CD8-positive, alpha-beta memory T cell (primary cell): ENCODE data around the gene IFIH1. TPM values are rescaled to one million over a fixed set of nuclear protein-coding genes. Genes with fewer than 3 reads are reported as not detected.

Experiments used
- CTCF ChIA-PET: fragments of 350-600 bp; sonication (Branson Sonifier 250); formaldehyde crosslinking; loops from one replicate; lab custom pipeline; 2021; ENCODE audit warnings: antibody characterized with exemption; lab: Charles Lee
- POLR2A ChIA-PET: fragments of 350-600 bp; sonication (Branson Sonifier 250); formaldehyde crosslinking; loops from one replicate; lab custom pipeline; 2021; ENCODE audit warnings: antibody characterized with exemption; lab: Charles Lee
- DNase-seq, 5 donors: peaks; one replicate each; pipeline versions ENCODE4 v3.0.0 to v3.0.0-alpha.2; 2020 to 2022; ENCODE audit warnings: mixed read lengths in 1 of 5
- H3K27ac ChIP-seq: one replicate; pipeline ENCODE4 v1.7.0; 2013; ENCODE audit warnings: low read depth, mild to moderate bottlenecking, low read length, moderate library complexity
- H3K27me3 ChIP-seq: 2 replicates; pipeline ENCODE4 v1.7.0; 2013; ENCODE audit warnings: low read length, mild to moderate bottlenecking; ENCODE audit not compliant: insufficient read depth, poor library complexity, severe bottlenecking
- H3K36me3 ChIP-seq: 2 replicates; pipeline ENCODE4 v1.7.0; 2013; ENCODE audit warnings: mild to moderate bottlenecking, low read length, moderate library complexity; ENCODE audit not compliant: insufficient read depth
- H3K4me1 ChIP-seq: 2 replicates; pipeline ENCODE4 v1.7.0; 2013; ENCODE audit warnings: mild to moderate bottlenecking, low read length, moderate library complexity; ENCODE audit not compliant: insufficient read depth
- H3K4me3 ChIP-seq: 2 replicates; pipeline ENCODE4 v1.7.0; 2013; ENCODE audit warnings: mild to moderate bottlenecking, low read length
- H3K9me3 ChIP-seq: 2 replicates; pipeline ENCODE4 v1.7.0; 2013; ENCODE audit warnings: mild to moderate bottlenecking, low read length
- H3K27ac Mint-ChIP-seq, 8 donors: one replicate each; pipeline ENCODE4 v1.8.0; 2020 to 2021; ENCODE audit warnings: mixed read lengths in 8 of 8, mild to moderate bottlenecking in 6 of 8, inconsistent platforms in 3 of 8, moderate library complexity in 3 of 8
- H3K27me3 Mint-ChIP-seq, 2 donors: one replicate each; pipeline ENCODE4 v1.8.0; 2020 to 2021; ENCODE audit warnings: mixed read lengths in 2 of 2, mild to moderate bottlenecking in 1 of 2, moderate library complexity in 1 of 2
- H3K36me3 Mint-ChIP-seq, 3 donors: one replicate each; pipeline ENCODE4 v1.8.0; 2020 to 2021; ENCODE audit warnings: mixed read lengths in 3 of 3, inconsistent platforms in 1 of 3, mild to moderate bottlenecking in 1 of 3
- H3K4me1 Mint-ChIP-seq, 3 donors: one replicate each; pipeline ENCODE4 v1.8.0; 2020 to 2021; ENCODE audit warnings: mixed read lengths in 3 of 3, inconsistent platforms in 1 of 3, mild to moderate bottlenecking in 1 of 3
- H3K4me3 Mint-ChIP-seq, 7 donors: one replicate each; pipeline ENCODE4 v1.8.0; 2020 to 2021; ENCODE audit warnings: mixed read lengths in 7 of 7, mild to moderate bottlenecking in 6 of 7, moderate library complexity in 4 of 7, inconsistent platforms in 2 of 7
- H3K9me3 Mint-ChIP-seq, 5 donors: one replicate each; pipeline ENCODE4 v1.8.0; 2020 to 2022; ENCODE audit warnings: mixed read lengths in 5 of 5, mild to moderate bottlenecking in 3 of 5, moderate library complexity in 2 of 5, inconsistent platforms in 1 of 5
- polyA plus RNA-seq: library from polyadenylated mRNA; unstranded; fragments of 300-500 nt; fragmentation: Illumina TruSeq; gene quantifications from one replicate; pipeline ENCODE4 v1.2.3, GENCODE V29; 2021
- total RNA-seq, 2 experiments: library from RNA; stranded (reverse); gene quantifications; one replicate each; pipeline ENCODE4 v1.2.3, GENCODE V29; 2021

The IFIH1 gene
- total and polyA plus RNA-seq, 3 experiments from 2014 or later = 16.8 to 19.7 (median 17.9) TPM

GRCh38 chr2:162265666-162266459, 52.6 kb downstream of the IFIH1 start:
- H3K27me3 Mint-ChIP-seq = no peaks in the 10 kb centered on the region
- peaks cover 12% of the 10 kb centered on the region for H3K4me1 ChIP-seq
- H3K27ac Mint-ChIP-seq = peak overlapping the region in 4 of 8 donors; percentile 12 to 80 (median 31)
- peaks cover 11 to 13% (median 12%) of the 10 kb centered on the region in 3 donors for H3K4me1 Mint-ChIP-seq
- H3K36me3 ChIP-seq = peaks cover 9% of the 10 kb centered on the region
- ChIA-PET CTCF (interaction anchor here (1.1 to 1.4 kb wide), 2 partner anchors 32 to 44 kb away, joined by 3 read pairs; no protein-coding TSS in a partner anchor), POLR2A (no interaction called here)
- H3K4me3 ChIP-seq = no peak overlapping the region
- H3K27me3 ChIP-seq = no peaks in the 10 kb centered on the region
- H3K9me3 ChIP-seq = no peaks in the 10 kb centered on the region
- peaks cover 18 to 57% (median 34%) of the 10 kb centered on the region in 3 donors for H3K36me3 Mint-ChIP-seq
- no peak overlapping the region for H3K27ac ChIP-seq
- no peaks in the 10 kb centered on the region for H3K9me3 Mint-ChIP-seq
- no peak overlapping the region for H3K4me3 Mint-ChIP-seq
- DNase-seq = no peak

- Histone ChIP-seq H3K27ac (no peak overlapping the region), H3K27me3 (no peaks in the 10 kb centered on the region), H3K4me1 (peaks cover 16% of the 10 kb centered on the region), H3K9me3 (no peaks in the 10 kb centered on the region), H3K4me3 (no peak overlapping the region), H3K36me3 (peaks cover 5% of the 10 kb centered on the region)
- H3K4me1 Mint-ChIP-seq = peaks cover 13 to 20% (median 19%) of the 10 kb centered on the region in 3 donors
- no peaks in the 10 kb centered on the region for H3K9me3 Mint-ChIP-seq
- no peak for DNase-seq
- peak overlapping the region in 1 of 7 donors; percentile 3 for H3K4me3 Mint-ChIP-seq
- H3K27me3 Mint-ChIP-seq = no peaks in the 10 kb centered on the region
- ChIA-PET CTCF (no interaction called here), POLR2A (no interaction called here)
- H3K27ac Mint-ChIP-seq = peak overlapping the region in 4 of 8 donors; percentile 1 to 53 (median 12)
- peaks cover 3 to 16% (median 15%) of the 10 kb centered on the region in 3 donors for H3K36me3 Mint-ChIP-seq
These were observed 57.2 kb downstream of the IFIH1 start for GRCh38 chr2:162261032-162261945.

- H3K36me3 ChIP-seq = no peaks in the 10 kb centered on the region
- H3K27me3 ChIP-seq = no peaks in the 10 kb centered on the region
- H3K4me3 ChIP-seq = no peak overlapping the region
- Mint-ChIP-seq H3K9me3 (no peaks in the 10 kb centered on the region), H3K4me1 (peaks cover 13 to 20% (median 19%) of the 10 kb centered on the region in 3 donors), H3K27me3 (no peaks in the 10 kb centered on the region), H3K27ac (no peak overlapping the region), H3K4me3 (no peak overlapping the region), H3K36me3 (peaks cover 0 to 4% (median 0%) of the 10 kb centered on the region in 3 donors)
- ChIA-PET CTCF (no interaction called here), POLR2A (no interaction called here)
- H3K27ac ChIP-seq = no peak overlapping the region
- H3K9me3 ChIP-seq = no peaks in the 10 kb centered on the region
- peaks cover 16% of the 10 kb centered on the region for H3K4me1 ChIP-seq
- no peak for DNase-seq
These were observed 59.8 kb downstream of the IFIH1 start for GRCh38 chr2:162258686-162259085.

GRCh38 chr2:162258169-162258568, 60.3 kb downstream of the IFIH1 start:
- no peaks in the 10 kb centered on the region for H3K9me3 Mint-ChIP-seq
- POLR2A ChIA-PET = no interaction called here
- H3K27me3 ChIP-seq = no peaks in the 10 kb centered on the region

GRCh38 chr2:162257425-162257824, 61.1 kb downstream of the IFIH1 start:
- H3K4me1 ChIP-seq = peaks cover 16% of the 10 kb centered on the region
- DNase-seq = no peak
- Mint-ChIP-seq H3K9me3 (no peaks in the 10 kb centered on the region), H3K27me3 (no peaks in the 10 kb centered on the region), H3K4me1 (peaks cover 13 to 20% (median 19%) of the 10 kb centered on the region in 3 donors), H3K27ac (no peak overlapping the region), H3K36me3 (peaks cover 0 to 1% (median 0%) of the 10 kb centered on the region in 3 donors), H3K4me3 (no peak overlapping the region)
- ChIA-PET CTCF (interaction anchor here (0.8 kb wide), 1 partner anchor 36 kb away, joined by 3 read pairs; no protein-coding TSS in a partner anchor), POLR2A (no interaction called here)
- H3K27ac ChIP-seq = no peak overlapping the region
- H3K27me3 ChIP-seq = no peaks in the 10 kb centered on the region
- H3K36me3 ChIP-seq = no peaks in the 10 kb centered on the region
- H3K9me3 ChIP-seq = no peaks in the 10 kb centered on the region
- H3K4me3 ChIP-seq = no peak overlapping the region

More at GRCh38 chr2:162258169-162258568, 60.3 kb downstream of the IFIH1 start:
- H3K4me3 Mint-ChIP-seq = no peak overlapping the region
- no peak overlapping the region for H3K27ac Mint-ChIP-seq
- peaks cover 13 to 20% (median 19%) of the 10 kb centered on the region in 3 donors for H3K4me1 Mint-ChIP-seq
- H3K9me3 ChIP-seq = no peaks in the 10 kb centered on the region
- no peaks in the 10 kb centered on the region for H3K27me3 Mint-ChIP-seq
- no peak overlapping the region for H3K27ac ChIP-seq
- peaks cover 0 to 4% (median 0%) of the 10 kb centered on the region in 3 donors for H3K36me3 Mint-ChIP-seq
- H3K4me3 ChIP-seq = no peak overlapping the region
- CTCF ChIA-PET = interaction anchor here (0.8 kb wide), 1 partner anchor 37 kb away, joined by 3 read pairs; no protein-coding TSS in a partner anchor
- no peak for DNase-seq
- no peaks in the 10 kb centered on the region for H3K36me3 ChIP-seq
- H3K4me1 ChIP-seq = peaks cover 16% of the 10 kb centered on the region

GRCh38 chr2:162256591-162256991, 61.9 kb downstream of the IFIH1 start:
- Histone ChIP-seq H3K4me3 (no peak overlapping the region), H3K27me3 (no peaks in the 10 kb centered on the region), H3K4me1 (peaks cover 12% of the 10 kb centered on the region), H3K27ac (no peak overlapping the region), H3K9me3 (no peaks in the 10 kb centered on the region), H3K36me3 (no peaks in the 10 kb centered on the region)
- H3K36me3 Mint-ChIP-seq = peaks cover 0 to 1% (median 0%) of the 10 kb centered on the region in 3 donors
- no peak for DNase-seq
- ChIA-PET CTCF (no interaction called here), POLR2A (no interaction called here)
- no peak overlapping the region for H3K27ac Mint-ChIP-seq
- no peak overlapping the region for H3K4me3 Mint-ChIP-seq
- H3K9me3 Mint-ChIP-seq = no peaks in the 10 kb centered on the region
- H3K4me1 Mint-ChIP-seq = peaks cover 9 to 14% (median 13%) of the 10 kb centered on the region in 3 donors
- H3K27me3 Mint-ChIP-seq = no peaks in the 10 kb centered on the region

- Mint-ChIP-seq H3K27me3 (peaks cover 0 to 9% of the 10 kb centered on the region in 2 donors), H3K4me1 (no peaks in the 10 kb centered on the region), H3K4me3 (no peak overlapping the region), H3K9me3 (no peaks in the 10 kb centered on the region), H3K27ac (peak overlapping the region in 1 of 8 donors; percentile 61), H3K36me3 (peaks cover 0 to 1% (median 0%) of the 10 kb centered on the region in 3 donors)
- Histone ChIP-seq H3K4me1 (no peaks in the 10 kb centered on the region), H3K36me3 (no peaks in the 10 kb centered on the region), H3K27me3 (no peaks in the 10 kb centered on the region), H3K27ac (no peak overlapping the region), H3K9me3 (no peaks in the 10 kb centered on the region), H3K4me3 (no peak overlapping the region)
- no peak for DNase-seq
- ChIA-PET CTCF (no interaction called here), POLR2A (no interaction called here)
These were observed 64.1 kb downstream of the IFIH1 start for GRCh38 chr2:162254236-162254871.
